Stomach (tissue), 9 donors: Measurements from ENCODE around the gene SCMH1. TPM values are rescaled to one million over a fixed set of nuclear protein-coding genes. Genes with fewer than 3 reads are reported as not detected.

ENCODE experiments used
- DNase-seq, 2 donors: peaks; one replicate each; pipeline versions ENCODE4 v3.0.0 to v3.0.0-alpha.2; 2013 to 2019
- H3K27ac ChIP-seq, 5 donors: fragments of 200-600 bp in 4 of 5; sonication (generic) in 4 of 5; one replicate each; pipeline ENCODE4 v1.5.1; 2013 to 2019; ENCODE audit warnings: mild to moderate bottlenecking in 1 of 5, moderate library complexity in 1 of 5
- H3K27me3 ChIP-seq, 3 donors: fragments of 200-600 bp; sonication (generic); one replicate each; pipeline ENCODE4 v1.5.1; 2017 to 2019; ENCODE audit warnings: mixed run types in 1 of 3
- H3K36me3 ChIP-seq, 4 donors: fragments of 200-600 bp; sonication (generic); 1 replicate in 3 of 4; 2 replicates in 1 of 4; pipeline ENCODE4 v1.5.1; 2016 to 2019
- H3K4me1 ChIP-seq, 4 donors: fragments of 200-600 bp; sonication (generic); one replicate each; pipeline ENCODE4 v1.5.1; 2016 to 2019
- H3K4me3 ChIP-seq, 4 donors: fragments of 200-600 bp; sonication (generic) in 3 of 4; one replicate each; pipeline ENCODE4 v1.5.1; 2016 to 2019; ENCODE audit warnings: mild to moderate bottlenecking in 1 of 4
- H3K9me3 ChIP-seq, 4 donors: fragments of 200-600 bp; sonication (generic); one replicate each; pipeline ENCODE4 v1.5.1; 2016 to 2019
- EP300 ChIP-seq: sonication (generic); formaldehyde crosslinking; IDR thresholded peaks from one replicate; pipeline ENCODE4 v1.6.1; 2017; ENCODE audit warnings: antibody characterized with exemption
- POLR2A ChIP-seq, 4 donors: fragments of 450-650 bp; IDR thresholded peaks; one replicate each; pipeline ENCODE4 v1.6.1; 2016; ENCODE audit warnings: antibody characterized with exemption in 4 of 4, control low read depth in 2 of 4, mild to moderate bottlenecking in 1 of 4, moderate library complexity in 1 of 4
- POLR2AphosphoS5 ChIP-seq, 3 donors: sonication (generic); formaldehyde crosslinking; IDR thresholded peaks; one replicate each; pipeline ENCODE4 v1.6.1; 2016; ENCODE audit warnings: antibody characterized with exemption in 3 of 3
- WGBS, 5 donors: extraction: QIAGEN DNeasy Blood & Tissue Kit in 3 of 5; methylation state at CpG; one replicate each; pipeline versions ENCODE4 v1.1.5 to v1.1.7; 2013 to 2018; 5-methylcytosine and 5-hydroxymethylcytosine counted together
- intact Hi-C: fragments of 100-400 bp; cut with DNase I; formaldehyde crosslinking; loops from one replicate; pipeline ENCODE4 v1.15.1; 2023; ENCODE audit warnings: low total_unique reads
- polyA plus RNA-seq, 3 donors: library from polyadenylated mRNA; stranded (reverse); fragments of 200-250 nt; gene quantifications; one replicate each; pipeline ENCODE4 v1.2.3, GENCODE V29; 2013
- total RNA-seq, 5 donors: library from RNA; depleted of rRNA; stranded (reverse); fragments of >200 nt; gene quantifications; one replicate each; pipeline versions ENCODE4 v1.1.0 to v1.2.3, GENCODE V29; 2014 to 2016
- TF ChIP-seq, protein P1 (sequence below), 7 experiments: fragments of 450-650 bp in 4 of 7; fragments of 200-600 bp in 3 of 7; sonication (generic) in 3 of 7; IDR thresholded peaks; one replicate each; pipeline ENCODE4 v1.5.1; 2016 to 2019; ENCODE audit warnings: antibody characterized with exemption in 7 of 7, control low read depth in 2 of 7, mild to moderate bottlenecking in 1 of 7
- donor health status: healthy with polysubstance abuse.
- donor health status: Bipolar disorder and iron deficiency.
- donor health status: healthy.

Gene SCMH1
- total and polyA plus RNA-seq, 8 donors: 22.6 to 84.6 (median 35.6) TPM

DNA sequence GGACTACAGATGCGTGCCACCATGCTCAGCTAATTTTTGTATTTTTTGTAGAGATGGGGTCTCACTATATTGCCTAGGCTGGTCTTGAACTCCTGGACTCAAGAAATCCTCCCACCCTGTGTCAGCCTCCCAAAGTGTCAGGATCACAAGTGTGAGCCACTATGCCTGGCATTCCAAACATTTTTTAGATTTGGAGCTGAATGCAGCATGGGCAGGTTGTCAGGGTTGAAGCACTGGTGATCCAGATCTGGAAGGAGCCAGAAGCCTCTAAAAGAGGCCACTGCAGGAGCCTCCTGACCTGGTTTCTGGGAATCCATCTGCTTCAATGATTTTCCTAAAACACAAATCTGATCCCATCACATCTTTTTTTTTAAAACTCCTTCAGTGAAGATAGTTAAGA lies 264.4 kb downstream of the SCMH1 start:
- no peak overlapping the region for H3K4me3 ChIP-seq
- intact Hi-C loops: no loop called here
- no peaks in the 10 kb centered on the region for H3K27me3 ChIP-seq
- WGBS, 5 donors: 93 to 98% (median 96%) methylated on average over 1 of the region's 1 CpG
- H3K27ac ChIP-seq: no peak overlapping the region
- peaks cover 24 to 40% (median 31%) of the 10 kb centered on the region in 4 donors for H3K4me1 ChIP-seq
- no peaks in the 10 kb centered on the region for H3K9me3 ChIP-seq
- H3K36me3 ChIP-seq: no peaks in the 10 kb centered on the region
- TF ChIP-seq POLR2A (IDR thresholded peaks at IDR 0.05): no peak
- TF ChIP-seq, protein P1, sequence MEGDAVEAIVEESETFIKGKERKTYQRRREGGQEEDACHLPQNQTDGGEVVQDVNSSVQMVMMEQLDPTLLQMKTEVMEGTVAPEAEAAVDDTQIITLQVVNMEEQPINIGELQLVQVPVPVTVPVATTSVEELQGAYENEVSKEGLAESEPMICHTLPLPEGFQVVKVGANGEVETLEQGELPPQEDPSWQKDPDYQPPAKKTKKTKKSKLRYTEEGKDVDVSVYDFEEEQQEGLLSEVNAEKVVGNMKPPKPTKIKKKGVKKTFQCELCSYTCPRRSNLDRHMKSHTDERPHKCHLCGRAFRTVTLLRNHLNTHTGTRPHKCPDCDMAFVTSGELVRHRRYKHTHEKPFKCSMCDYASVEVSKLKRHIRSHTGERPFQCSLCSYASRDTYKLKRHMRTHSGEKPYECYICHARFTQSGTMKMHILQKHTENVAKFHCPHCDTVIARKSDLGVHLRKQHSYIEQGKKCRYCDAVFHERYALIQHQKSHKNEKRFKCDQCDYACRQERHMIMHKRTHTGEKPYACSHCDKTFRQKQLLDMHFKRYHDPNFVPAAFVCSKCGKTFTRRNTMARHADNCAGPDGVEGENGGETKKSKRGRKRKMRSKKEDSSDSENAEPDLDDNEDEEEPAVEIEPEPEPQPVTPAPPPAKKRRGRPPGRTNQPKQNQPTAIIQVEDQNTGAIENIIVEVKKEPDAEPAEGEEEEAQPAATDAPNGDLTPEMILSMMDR (IDR thresholded peaks at IDR 0.05): no peak
- TF ChIP-seq POLR2AphosphoS5 (IDR thresholded peaks at IDR 0.05): no peak
- no peak for TF ChIP-seq EP300
- DNase-seq: no peak

Other genes starting within 250 kb of the SCMH1 start
- 10 to 100 TPM in 1 of 5 donors, 1 to 10 TPM in 1, under 1 TPM in 1, not detected in 2; 0.73 to 10.5 (median 3.1) TPM for gene SLFNL1, start 220.6 kb downstream of the SCMH1 start, total RNA-seq
- under 1 TPM in 2 of 3 donors, not detected in 1; 0.25 to 0.31 TPM for gene SLFNL1, start 220.6 kb downstream of the SCMH1 start, polyA plus RNA-seq
- gene FOXO6, start 119.1 kb upstream of the SCMH1 start, total RNA-seq: 1 to 10 TPM in 1 of 5 donors, under 1 TPM in 1, not detected in 3; under 0.01 to 1.1 TPM
- under 1 TPM in 2 of 3 donors, not detected in 1; 0.37 to 0.83 TPM for gene FOXO6, start 119.1 kb upstream of the SCMH1 start, polyA plus RNA-seq
- 10 to 100 TPM in 2 of 5 donors, not detected in 3; 16.5 to 71.8 TPM for gene EDN2, start 242.4 kb upstream of the SCMH1 start, total RNA-seq
- 1 to 10 TPM; 1.5 to 2.5 (median 2.1) TPM for gene EDN2, start 242.4 kb upstream of the SCMH1 start, polyA plus RNA-seq